AG09309 (cell line): ENCODE results near the gene PSMB10.

Experiments
- DNase-seq: peaks from one replicate; pipeline ENCODE4 v3.0.0-alpha.2; 2010; ENCODE audit warnings: low read depth
- H3K4me3 ChIP-seq: 2 replicates; pipeline ENCODE4 v1.5.1; 2011; ENCODE audit warnings: mild to moderate bottlenecking, low read depth, low read length, moderate library complexity; ENCODE audit not compliant: control insufficient read depth
- CTCF ChIP-seq: IDR thresholded peaks from 2 replicates; pipeline ENCODE4 v1.5.1; 2011; ENCODE audit warnings: mild to moderate bottlenecking, low read depth, low read length, inconsistent platforms; ENCODE audit not compliant: insufficient read depth, control insufficient read depth; ENCODE audit errors: missing control alignments

Gene PSMB10

DNA sequence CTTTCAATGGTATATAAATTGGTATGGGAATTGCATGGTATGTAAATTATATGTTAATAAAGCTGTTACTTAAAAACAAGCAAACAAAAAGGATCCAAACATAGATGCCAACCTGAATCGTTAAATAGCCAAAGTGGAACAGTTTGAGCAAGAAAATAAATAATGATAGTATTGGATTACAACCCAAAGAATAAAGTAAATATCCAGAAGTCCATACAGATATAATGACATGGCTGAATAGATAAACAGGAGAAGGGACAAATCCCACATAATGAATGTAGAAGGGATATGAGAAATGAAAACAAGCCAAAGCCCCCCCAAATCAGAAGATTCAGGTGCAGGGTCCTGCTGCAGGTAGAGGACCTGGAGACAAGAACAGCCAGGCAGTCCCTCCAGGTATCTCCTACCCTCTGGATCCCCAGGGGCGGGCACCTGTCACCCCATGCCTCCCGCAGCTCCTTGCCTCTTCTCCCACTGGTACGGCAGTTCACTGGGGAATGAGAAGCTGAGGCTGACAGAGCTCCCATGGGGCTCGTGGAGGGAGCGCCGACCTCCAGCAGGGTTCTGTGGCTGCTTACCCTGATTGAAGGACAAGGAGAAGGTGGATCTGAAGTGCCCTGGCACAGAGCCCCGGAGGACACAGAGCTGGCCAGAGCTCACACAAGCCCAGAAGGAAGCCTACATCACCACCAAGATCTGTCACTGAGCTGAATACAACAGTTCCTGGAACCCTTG is 17.2 kb upstream of the PSMB10 start:
- no peak for DNase-seq
- no peak overlapping the region for H3K4me3 ChIP-seq
- no peak for TF ChIP-seq CTCF

DNA sequence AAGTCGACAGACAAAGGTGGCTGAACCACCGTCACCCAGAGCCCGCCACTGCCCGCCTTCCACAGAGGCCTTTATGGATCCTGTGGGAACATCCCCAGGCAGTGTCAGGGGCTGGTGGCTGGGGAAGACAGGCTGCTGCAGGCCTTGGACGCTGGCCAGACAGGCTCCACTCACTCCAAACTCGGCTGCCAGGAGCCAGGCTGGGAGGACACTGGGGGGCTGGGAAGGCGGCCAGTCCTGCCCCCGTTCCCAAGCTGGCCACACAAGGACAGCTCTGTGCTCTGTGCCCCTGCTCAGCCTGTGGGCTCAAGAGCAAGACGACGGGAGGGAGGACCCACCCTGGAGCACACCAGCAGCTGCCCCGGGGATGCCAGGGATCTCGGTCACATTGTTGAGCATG is 14.8 kb upstream of the PSMB10 start:
- no peak overlapping the region for H3K4me3 ChIP-seq
- TF ChIP-seq CTCF = no peak
- DNase-seq = no peak

DNA sequence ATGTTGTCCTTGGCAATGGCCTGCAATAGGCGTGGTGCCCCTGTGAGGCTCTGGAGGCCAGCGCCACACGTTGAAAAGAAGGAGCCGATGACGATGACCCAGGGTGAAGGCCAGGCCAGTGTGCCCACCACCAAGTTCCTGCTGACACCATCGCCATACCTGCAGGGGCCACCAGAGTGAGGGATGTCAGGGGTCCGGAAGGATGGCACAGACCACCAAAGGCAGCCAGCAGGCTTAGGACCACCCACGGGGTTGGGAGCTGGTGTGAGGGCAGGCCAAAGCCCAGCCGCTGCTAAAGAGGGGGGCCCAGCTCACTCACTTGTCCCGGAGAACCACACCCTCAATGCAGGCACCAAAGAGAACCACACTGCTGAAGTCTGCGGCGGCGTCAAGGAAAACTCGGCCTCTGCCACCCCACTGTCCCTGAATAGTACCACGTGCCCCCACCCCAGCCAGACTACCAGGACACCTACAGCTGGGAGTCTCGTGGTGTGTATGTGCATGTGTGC is 13.7 kb upstream of the PSMB10 start:
- no peak for DNase-seq
- no peak for TF ChIP-seq CTCF
- no peak overlapping the region for H3K4me3 ChIP-seq

GRCh38 chr16:67949645-67950044 is 13.0 kb upstream of the PSMB10 start:
- DNase-seq = no peak
- no peak overlapping the region for H3K4me3 ChIP-seq
- TF ChIP-seq CTCF = no peak

- no peak for TF ChIP-seq CTCF
- H3K4me3 ChIP-seq = no peak overlapping the region
- DNase-seq = no peak
Measured at GRCh38 chr16:67948015-67948414, 11.4 kb upstream of the PSMB10 start.

GRCh38 chr16:67946966-67947558 is 10.4 kb upstream of the PSMB10 start:
- no peak for DNase-seq
- no peak overlapping the region for H3K4me3 ChIP-seq
- no peak for TF ChIP-seq CTCF
